B cell (primary cell): ENCODE measurements around the gene PTPRG. TPM values are rescaled to one million over a fixed set of nuclear protein-coding genes. Genes with fewer than 3 reads are reported as not detected.

ENCODE experiments used
- ATAC-seq: fragments of 200-7000 bp; cut with Tn5 transposase; one replicate; pipeline ENCODE4 v1.10.0; 2021; ENCODE audit warnings: low read depth, mild to moderate bottlenecking, moderate number of reproducible peaks, moderate library complexity
- CTCF ChIA-PET: fragments of 350-600 bp; sonication (Branson Sonifier 250); formaldehyde crosslinking; loops from one replicate; lab custom pipeline; 2021; ENCODE audit warnings: antibody characterized with exemption, inconsistent platforms; lab: Charles Lee
- POLR2A ChIA-PET: fragments of 350-600 bp; sonication (Branson Sonifier 250); formaldehyde crosslinking; loops from one replicate; lab custom pipeline; 2021; ENCODE audit warnings: antibody characterized with exemption; lab: Charles Lee
- DNase-seq: peaks from one replicate; pipeline ENCODE4 v3.0.0; 2013
- H2AFZ ChIP-seq: 2 replicates; pipeline ENCODE4 v1.6.1; 2012; ENCODE audit warnings: mild to moderate bottlenecking, low read depth, low read length; ENCODE audit not compliant: insufficient read depth, poor library complexity, severe bottlenecking
- H3K27ac ChIP-seq, 2 donors: 1 replicate in 1 of 2; 2 replicates in 1 of 2; pipeline ENCODE4 v1.5.1; 2012 to 2013; ENCODE audit warnings: low read length in 2 of 2, mild to moderate bottlenecking in 2 of 2, moderate library complexity in 1 of 2
- H3K27me3 ChIP-seq, 4 experiments: fragments of 200-600 bp in 1 of 4; sonication (generic) in 1 of 4; replicated peaks in 1 of 4; 1 replicate in 2 of 4; 2 replicates in 2 of 4; pipeline versions ENCODE4 v1.6.1 to v1.7.0; 2013 to 2016; ENCODE audit warnings: low read length in 3 of 4, mild to moderate bottlenecking in 2 of 4, mixed read lengths in 1 of 4, moderate library complexity in 1 of 4; ENCODE audit not compliant: insufficient read depth in 4 of 4, control insufficient read depth in 3 of 4; ENCODE audit errors: control extremely low read depth in 1 of 4
- H3K36me3 ChIP-seq, 2 experiments: replicated peaks in 1 of 2; 1 replicate in 1 of 2; 2 replicates in 1 of 2; pipeline versions ENCODE4 v1.6.1 to v1.7.1; 2013; ENCODE audit warnings: low read length in 1 of 2; ENCODE audit not compliant: insufficient read depth in 2 of 2, control insufficient read depth in 1 of 2; ENCODE audit errors: control extremely low read depth in 1 of 2, extremely low read depth in 1 of 2
- H3K4me1 ChIP-seq, 2 donors: fragments of 200-600 bp in 1 of 2; sonication (generic) in 1 of 2; 1 replicate in 1 of 2; 2 replicates in 1 of 2; pipeline versions ENCODE4 v1.5.1 to v1.6.1; 2013 to 2017; ENCODE audit warnings: low read length in 2 of 2; ENCODE audit not compliant: control insufficient read depth in 2 of 2, insufficient read depth in 2 of 2
- H3K4me2 ChIP-seq: replicated peaks from 2 replicates; pipeline ENCODE3; 2012; ENCODE audit warnings: mild to moderate bottlenecking, low read depth, low read length; ENCODE audit not compliant: poor library complexity, severe bottlenecking
- H3K4me3 ChIP-seq, 5 experiments: fragments of 200-600 bp in 1 of 5; sonication (generic) in 1 of 5; 1 replicate in 3 of 5; 2 replicates in 2 of 5; pipeline versions ENCODE4 v1.5.1 to v1.7.0; 2011 to 2016; ENCODE audit warnings: low read length in 4 of 5, mild to moderate bottlenecking in 4 of 5, low read depth in 2 of 5, control low read depth in 1 of 5, moderate library complexity in 1 of 5; ENCODE audit not compliant: insufficient read depth in 1 of 5; ENCODE audit errors: control extremely low read depth in 1 of 5, extremely low read depth in 1 of 5
- H3K79me2 ChIP-seq: fragments of 200-600 bp; sonication (generic); one replicate; pipeline ENCODE4 v1.6.0; 2016; ENCODE audit warnings: low read length; ENCODE audit not compliant: control insufficient read depth, insufficient read depth
- H3K9ac ChIP-seq: fragments of 200-600 bp; sonication (generic); 2 replicates; pipeline ENCODE4 v1.6.1; 2017; ENCODE audit warnings: mild to moderate bottlenecking, low read length, moderate library complexity
- H3K9me3 ChIP-seq, 3 donors: one replicate each; pipeline versions ENCODE4 v1.6.1 to v1.7.1; 2013; ENCODE audit warnings: low read length in 2 of 3; ENCODE audit not compliant: control insufficient read depth in 2 of 3, insufficient read depth in 1 of 3; ENCODE audit errors: control extremely low read depth in 1 of 3
- H4K20me1 ChIP-seq: 2 replicates; pipeline ENCODE4 v1.6.0; 2012; ENCODE audit warnings: mild to moderate bottlenecking, low read length; ENCODE audit not compliant: insufficient read depth, control insufficient read depth, poor library complexity, severe bottlenecking
- H3K27ac Mint-ChIP-seq: one replicate; pipeline ENCODE4 v1.8.0; 2021; ENCODE audit warnings: mixed read lengths
- H3K27me3 Mint-ChIP-seq: one replicate; pipeline ENCODE4 v1.8.0; 2021; ENCODE audit warnings: mixed read lengths
- H3K4me1 Mint-ChIP-seq: one replicate; pipeline ENCODE4 v1.8.0; 2021; ENCODE audit warnings: mixed read lengths
- H3K4me3 Mint-ChIP-seq: one replicate; pipeline ENCODE4 v1.8.0; 2021; ENCODE audit warnings: mixed read lengths
- H3K9me3 Mint-ChIP-seq: one replicate; pipeline ENCODE4 v1.8.0; 2022; ENCODE audit warnings: mixed read lengths; ENCODE audit not compliant: insufficient read depth
- EZH2 ChIP-seq: IDR thresholded peaks from 2 replicates; pipeline ENCODE4 v1.6.1; 2012; ENCODE audit warnings: borderline replicate concordance, low read depth, mild to moderate bottlenecking, moderate library complexity, low read length; ENCODE audit not compliant: insufficient read depth, poor library complexity, severe bottlenecking
- WGBS: methylation state at CpG from one replicate; pipeline ENCODE4 v1.1.5; 2013; ENCODE audit warnings: missing lambda C conversion rate; ENCODE audit not compliant: insufficient coverage; 5-methylcytosine and 5-hydroxymethylcytosine counted together
- intact Hi-C: fragments of 100-400 bp; cut with micrococcal nuclease; formaldehyde crosslinking; loops from one replicate; pipeline ENCODE4 v1.10.0; 2022
- polyA plus RNA-seq: library from polyadenylated mRNA; depleted of rRNA; stranded (reverse); fragments of >200 nt; gene quantifications from 2 replicates; pipeline ENCODE4 v1.2.3, GENCODE V29; 2012
- total RNA-seq, 2 donors: library from RNA; stranded (reverse); fragments of 120-200 nt in 1 of 2; gene quantifications; 1 replicate in 1 of 2; 2 replicates in 1 of 2; pipeline versions ENCODE4 v1.2.3 to v1.2.4, GENCODE V29; 2013 to 2022
- TF ChIP-seq, protein P1 (sequence below): fragments of 200-600 bp; IDR thresholded peaks from one replicate; pipeline ENCODE4 v1.8.0; 2022; ENCODE audit warnings: antibody characterized with exemption, mild to moderate bottlenecking

Gene PTPRG
- total and polyA plus RNA-seq, 2 donors (not counting 1 experiment from before 2014, with no cell fraction given) = 0.12 to 1.3 TPM

DNA sequence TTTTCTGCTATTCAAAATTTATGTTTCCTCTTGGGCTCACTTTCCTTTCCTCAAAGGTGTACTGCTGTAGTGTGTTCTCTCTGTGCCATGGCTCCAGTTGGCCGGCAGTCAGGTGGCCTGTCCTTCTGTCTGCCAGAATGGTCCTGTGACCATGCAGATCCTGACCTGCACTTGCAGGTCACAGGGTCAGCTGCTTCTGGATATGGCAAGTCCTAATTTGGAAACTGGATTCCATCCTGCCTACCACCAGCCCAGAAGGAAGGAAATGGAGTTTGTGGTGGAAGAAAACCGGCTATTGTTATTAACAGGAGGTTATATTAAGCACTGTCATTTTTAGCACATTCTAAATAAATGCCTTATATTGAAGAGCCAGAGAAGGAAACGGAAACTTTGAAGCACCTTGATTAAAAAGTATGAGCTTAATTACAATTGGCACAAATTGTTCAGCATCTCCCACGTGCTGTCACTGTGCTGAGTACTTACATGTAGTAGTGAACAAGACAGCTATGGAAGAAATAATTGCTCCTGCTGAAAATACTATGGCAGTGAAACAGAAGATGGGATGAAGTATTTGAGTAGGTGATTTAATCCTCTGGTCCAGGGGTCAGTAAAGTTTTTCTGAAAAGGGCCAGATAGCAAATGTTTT, 362.8 kb downstream of the PTPRG start:
- Mint-ChIP-seq H3K4me1 (no peaks in the 10 kb centered on the region), H3K27ac (no peak overlapping the region), H3K27me3 (peaks cover 3% of the 10 kb centered on the region), H3K9me3 (no peaks in the 10 kb centered on the region), H3K4me3 (no peak overlapping the region)
- H3K27me3 ChIP-seq = no peaks in the 10 kb centered on the region
- POLR2A ChIA-PET = no interaction called here
- H3K36me3 ChIP-seq = no peaks in the 10 kb centered on the region
- no peak overlapping the region for H3K4me2 ChIP-seq
- no peaks in the 10 kb centered on the region for H3K4me1 ChIP-seq
- no peak overlapping the region for H3K9ac ChIP-seq
- no peak overlapping the region for H2AFZ ChIP-seq
- intact Hi-C loops = no loop called here
- no peak for TF ChIP-seq EZH2
- TF ChIP-seq, protein P1, sequence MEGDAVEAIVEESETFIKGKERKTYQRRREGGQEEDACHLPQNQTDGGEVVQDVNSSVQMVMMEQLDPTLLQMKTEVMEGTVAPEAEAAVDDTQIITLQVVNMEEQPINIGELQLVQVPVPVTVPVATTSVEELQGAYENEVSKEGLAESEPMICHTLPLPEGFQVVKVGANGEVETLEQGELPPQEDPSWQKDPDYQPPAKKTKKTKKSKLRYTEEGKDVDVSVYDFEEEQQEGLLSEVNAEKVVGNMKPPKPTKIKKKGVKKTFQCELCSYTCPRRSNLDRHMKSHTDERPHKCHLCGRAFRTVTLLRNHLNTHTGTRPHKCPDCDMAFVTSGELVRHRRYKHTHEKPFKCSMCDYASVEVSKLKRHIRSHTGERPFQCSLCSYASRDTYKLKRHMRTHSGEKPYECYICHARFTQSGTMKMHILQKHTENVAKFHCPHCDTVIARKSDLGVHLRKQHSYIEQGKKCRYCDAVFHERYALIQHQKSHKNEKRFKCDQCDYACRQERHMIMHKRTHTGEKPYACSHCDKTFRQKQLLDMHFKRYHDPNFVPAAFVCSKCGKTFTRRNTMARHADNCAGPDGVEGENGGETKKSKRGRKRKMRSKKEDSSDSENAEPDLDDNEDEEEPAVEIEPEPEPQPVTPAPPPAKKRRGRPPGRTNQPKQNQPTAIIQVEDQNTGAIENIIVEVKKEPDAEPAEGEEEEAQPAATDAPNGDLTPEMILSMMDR = no peak
- 50% methylated on average over 2 of the region's 4 CpGs for WGBS
- no peaks in the 10 kb centered on the region for H3K9me3 ChIP-seq
- H3K4me3 ChIP-seq = no peak overlapping the region
- ATAC-seq (no peak), DNase-seq (no peak)
- CTCF ChIA-PET = no interaction called here
- no peak overlapping the region for H3K27ac ChIP-seq
- H4K20me1 ChIP-seq = no peaks in the 10 kb centered on the region
- no peaks in the 10 kb centered on the region for H3K79me2 ChIP-seq

DNA sequence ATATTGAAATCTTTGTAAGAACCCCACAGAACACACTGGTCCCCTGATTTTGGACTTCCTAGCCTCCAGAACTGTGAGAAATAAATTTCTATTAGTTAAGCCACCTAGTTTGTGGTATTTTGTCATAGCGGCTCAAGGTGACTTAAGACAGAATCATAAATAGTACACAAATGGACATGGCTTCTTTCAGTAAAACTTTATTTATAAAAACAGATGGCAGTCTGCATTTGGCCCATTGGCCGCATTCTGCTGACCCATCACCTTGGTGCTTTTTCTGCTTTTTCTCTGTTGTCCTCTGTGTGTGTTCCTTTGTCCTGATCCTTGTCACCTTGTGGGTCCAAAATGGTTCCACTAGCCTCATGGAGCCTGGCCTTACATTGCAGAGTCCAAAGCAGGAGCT, 363.6 kb downstream of the PTPRG start:
- Histone ChIP-seq H3K27ac (no peak overlapping the region), H4K20me1 (no peaks in the 10 kb centered on the region), H3K4me1 (no peaks in the 10 kb centered on the region), H3K4me2 (no peak overlapping the region), H3K36me3 (no peaks in the 10 kb centered on the region), H3K27me3 (no peaks in the 10 kb centered on the region), H2AFZ (no peak overlapping the region), H3K9ac (no peak overlapping the region), H3K4me3 (no peak overlapping the region), H3K79me2 (no peaks in the 10 kb centered on the region), H3K9me3 (no peaks in the 10 kb centered on the region)
- WGBS = 92% methylated on average over 1 of the region's 2 CpGs
- TF ChIP-seq, protein P1 = no peak
- TF ChIP-seq EZH2 = no peak
- ChIA-PET CTCF (no interaction called here), POLR2A (no interaction called here)
- no peak overlapping the region for H3K4me3 Mint-ChIP-seq
- intact Hi-C loops = no loop called here
- H3K9me3 Mint-ChIP-seq = no peaks in the 10 kb centered on the region
- H3K27me3 Mint-ChIP-seq = peaks cover 3% of the 10 kb centered on the region
- DNase-seq (no peak), ATAC-seq (no peak)
- H3K4me1 Mint-ChIP-seq = no peaks in the 10 kb centered on the region
- no peak overlapping the region for H3K27ac Mint-ChIP-seq
